Inferior parietal cortex (tissue), 1 donor: ENCODE data around the gene PKNOX2.

Experiments
- DNase-seq: peaks from one replicate; pipeline ENCODE4 v3.0.0-alpha.2; 2016; ENCODE audit errors: extremely low spot score

PKNOX2 gene

DNA sequence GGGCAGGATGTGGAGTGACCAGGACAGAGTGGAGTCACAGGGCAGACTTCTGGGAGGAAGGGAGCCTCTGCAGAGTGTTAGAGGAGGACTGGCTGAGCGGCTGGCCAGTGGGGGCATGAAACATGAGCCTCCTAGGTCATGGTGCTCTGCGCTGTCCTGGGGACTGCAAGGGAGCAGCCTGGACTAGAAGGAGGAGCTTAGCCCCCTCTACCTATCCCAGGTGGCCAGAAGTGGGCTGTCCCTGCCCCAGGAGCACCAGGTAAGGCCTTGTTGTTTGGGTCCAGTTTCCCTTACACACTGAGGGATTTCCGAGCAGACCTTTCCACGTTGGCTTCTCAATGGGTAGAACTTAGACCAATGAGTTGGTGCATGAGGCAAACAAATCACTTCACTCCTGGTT lies 7.4 kb downstream of the PKNOX2 start:
- no peak for DNase-seq

DNA sequence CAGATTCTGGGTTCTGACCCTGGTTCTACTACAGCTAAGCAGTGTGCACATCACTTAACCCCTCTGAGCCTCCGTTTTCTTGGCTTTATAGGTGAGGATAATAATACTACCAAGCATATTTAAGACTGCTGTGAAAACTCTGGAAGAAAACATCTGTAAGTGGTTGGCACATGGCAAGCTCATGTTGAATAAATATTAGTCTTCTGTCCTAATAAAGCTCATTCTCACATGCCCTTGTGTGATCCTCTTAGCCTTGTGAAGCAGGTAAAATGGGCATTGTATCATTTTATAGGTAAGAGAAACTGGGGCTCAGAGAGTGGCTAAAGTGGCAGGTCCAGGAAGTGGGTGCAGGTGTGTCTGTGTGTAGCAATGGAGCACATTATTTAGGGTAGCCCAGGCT lies 8.5 kb downstream of the PKNOX2 start:
- no peak for DNase-seq

DNA sequence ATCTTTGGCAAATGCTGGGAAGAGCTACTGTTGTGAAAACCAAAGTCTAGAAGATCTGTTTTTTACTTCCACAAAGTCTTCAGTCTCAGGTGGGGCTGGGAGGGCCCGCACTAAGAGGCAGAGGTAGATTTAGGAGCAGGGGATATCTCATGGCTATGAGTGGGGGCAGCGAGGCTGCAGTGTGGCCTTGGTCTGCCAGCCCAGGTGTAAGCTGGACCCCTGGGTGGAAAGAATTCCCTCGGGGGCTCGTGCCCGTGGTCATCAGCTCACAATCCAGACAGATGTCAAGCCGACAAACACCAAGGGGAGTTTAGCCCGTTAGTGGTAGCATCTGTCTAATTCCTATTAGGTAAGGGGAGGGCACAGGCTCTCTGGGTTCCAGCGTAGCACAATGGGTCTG lies 9.0 kb downstream of the PKNOX2 start:
- DNase-seq, result no peak

DNA sequence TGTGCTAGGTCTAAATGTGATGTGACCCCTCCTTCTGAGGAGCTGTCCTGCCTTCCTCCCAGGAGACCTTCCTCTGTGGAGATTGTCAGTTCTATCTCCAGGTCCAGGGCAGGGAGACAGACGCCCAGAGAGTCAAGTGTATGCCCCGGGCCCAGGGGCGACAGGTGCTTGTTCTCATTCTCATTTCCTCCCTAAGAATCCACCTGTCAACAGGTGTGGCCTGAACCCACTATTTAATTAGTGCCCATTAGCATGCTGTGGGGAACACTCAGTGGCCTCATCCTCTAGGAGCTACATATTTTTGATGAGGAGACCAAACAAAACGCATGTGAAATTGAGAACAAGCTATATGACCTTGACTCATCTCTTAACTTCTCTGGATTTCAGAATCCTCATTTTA lies 9.5 kb downstream of the PKNOX2 start:
- no peak for DNase-seq

DNA sequence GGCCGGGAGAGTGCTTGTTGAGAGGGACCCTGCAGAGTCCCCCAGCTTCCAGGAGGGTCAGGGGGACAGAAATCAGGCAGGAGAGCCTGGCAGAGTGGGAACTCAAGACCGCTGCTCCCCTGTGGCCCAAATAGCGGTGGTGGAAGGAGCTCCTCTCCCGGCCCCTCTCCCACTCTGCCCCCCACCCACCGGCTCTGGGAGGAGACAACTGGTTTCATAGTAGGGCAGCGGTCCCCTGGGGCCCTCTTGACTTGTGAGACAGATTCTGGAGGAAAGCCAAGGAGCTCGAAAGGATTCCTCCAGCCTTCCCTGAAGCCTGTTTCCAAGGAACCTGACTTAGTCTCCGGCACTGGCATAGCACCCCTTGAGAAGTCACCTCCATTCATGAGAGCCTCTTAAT lies 10.1 kb downstream of the PKNOX2 start:
- DNase-seq, result no peak

DNA sequence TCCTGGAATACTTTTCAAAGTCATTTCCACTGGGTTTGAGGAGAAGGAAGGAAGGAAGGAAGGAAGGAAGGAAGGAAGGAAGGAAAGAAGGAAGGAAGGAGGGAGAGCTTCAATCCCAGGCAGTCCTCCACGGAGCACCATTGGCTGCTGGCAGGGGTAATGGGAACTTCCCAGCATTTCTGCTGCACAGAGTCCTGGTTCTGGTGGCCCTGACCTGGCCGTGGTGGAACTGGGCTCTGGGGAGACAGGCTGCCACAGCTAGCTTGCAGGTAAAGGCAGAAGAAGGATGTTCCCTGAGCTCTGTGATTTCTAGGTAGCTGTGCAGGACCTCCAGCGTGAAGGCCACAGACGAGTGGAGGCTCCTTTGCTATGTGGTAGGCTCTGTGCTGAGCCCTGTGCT lies 10.6 kb downstream of the PKNOX2 start:
- no peak for DNase-seq

DNA sequence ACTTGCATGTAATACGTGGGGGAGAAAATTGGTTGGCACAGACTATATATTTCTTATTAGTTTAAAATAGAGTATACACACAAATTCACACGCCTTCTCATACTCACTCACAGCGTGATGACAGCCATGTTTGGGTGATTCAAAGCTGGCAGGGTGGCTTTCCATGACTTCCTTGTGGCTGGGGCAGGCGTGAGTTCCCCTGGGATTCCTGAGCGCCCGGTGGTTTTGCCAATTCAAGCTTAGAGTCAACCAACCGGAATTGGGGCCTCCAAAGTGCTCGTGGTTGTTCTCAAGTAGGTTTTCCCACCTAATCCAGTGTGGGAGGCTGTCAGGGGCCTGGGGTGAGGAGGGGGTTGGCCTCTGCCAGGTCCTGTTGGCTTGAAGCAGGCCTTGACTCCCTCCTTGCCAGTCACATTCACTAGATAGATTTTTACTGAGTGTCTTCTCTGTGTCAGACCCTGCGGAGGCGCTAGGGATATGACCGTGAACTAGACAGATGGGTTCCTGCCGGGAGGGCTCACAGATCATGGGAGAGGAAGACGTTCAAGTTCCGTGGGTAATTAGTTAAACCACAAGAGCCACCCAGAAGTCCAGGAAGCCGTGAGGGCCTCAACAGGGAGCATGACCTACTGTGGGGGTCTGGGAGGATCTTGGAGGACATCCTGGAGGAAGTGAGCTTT lies 11.5 kb downstream of the PKNOX2 start:
- DNase-seq, result no peak

DNA sequence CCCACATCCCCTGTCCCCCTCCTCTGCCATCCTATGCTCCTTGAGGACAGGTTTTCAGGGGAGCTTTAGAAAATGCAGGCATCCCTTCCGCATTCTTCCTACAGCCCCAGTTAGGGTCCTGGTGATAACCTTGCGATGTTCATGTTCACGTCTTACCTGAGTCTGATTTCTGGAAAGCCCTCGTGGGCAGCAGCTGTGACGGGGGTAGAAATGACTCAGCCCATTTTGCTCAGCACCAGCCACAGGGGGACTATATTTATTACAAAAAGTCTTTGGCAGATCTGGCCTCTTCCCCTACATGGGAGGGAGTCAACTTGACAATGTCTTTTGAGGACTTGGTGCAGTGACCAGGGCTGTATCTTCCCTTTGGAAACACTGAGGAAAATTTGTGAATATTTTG lies 12.3 kb downstream of the PKNOX2 start:
- no peak for DNase-seq

DNA sequence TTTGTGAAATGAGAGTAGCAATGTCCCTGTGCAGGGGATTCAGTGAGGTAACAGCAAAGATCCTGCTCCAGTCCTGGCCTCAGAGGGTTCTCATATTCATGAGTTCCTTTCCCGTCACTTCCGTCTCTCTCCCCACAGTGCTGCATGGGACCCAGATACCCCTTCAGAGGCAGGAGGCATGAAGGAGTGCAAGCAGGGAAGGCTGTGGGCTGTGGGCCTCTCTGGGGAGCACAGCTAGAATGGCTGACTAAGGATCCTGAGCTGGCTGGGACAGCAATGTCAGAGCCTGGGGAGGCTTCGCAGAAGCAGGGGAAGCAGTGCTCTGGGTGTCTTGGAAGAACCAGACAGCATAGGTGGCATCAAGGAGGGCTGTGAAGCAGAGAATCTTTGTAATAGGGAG lies 13.0 kb downstream of the PKNOX2 start:
- DNase-seq, result no peak

DNA sequence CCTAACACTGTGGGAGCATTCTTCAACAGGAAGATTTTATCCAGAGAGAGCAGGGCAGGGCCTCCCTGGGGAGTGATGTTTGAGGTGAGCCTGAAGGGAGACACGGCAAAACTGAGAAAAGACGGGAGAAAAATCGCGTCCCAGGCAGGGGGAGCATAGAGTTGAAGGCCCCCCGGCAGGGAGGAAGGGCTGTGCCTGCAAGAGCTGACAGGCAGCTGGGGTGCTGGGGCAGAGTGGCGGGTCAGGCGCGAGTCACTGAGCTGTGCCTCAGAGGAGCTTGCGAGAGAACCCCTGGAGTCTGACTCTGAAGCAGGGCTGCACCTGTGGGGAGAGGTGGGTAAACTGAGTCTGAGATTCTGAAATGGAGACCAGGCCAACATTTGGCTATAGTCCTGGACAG lies 14.8 kb downstream of the PKNOX2 start:
- no peak for DNase-seq

DNA sequence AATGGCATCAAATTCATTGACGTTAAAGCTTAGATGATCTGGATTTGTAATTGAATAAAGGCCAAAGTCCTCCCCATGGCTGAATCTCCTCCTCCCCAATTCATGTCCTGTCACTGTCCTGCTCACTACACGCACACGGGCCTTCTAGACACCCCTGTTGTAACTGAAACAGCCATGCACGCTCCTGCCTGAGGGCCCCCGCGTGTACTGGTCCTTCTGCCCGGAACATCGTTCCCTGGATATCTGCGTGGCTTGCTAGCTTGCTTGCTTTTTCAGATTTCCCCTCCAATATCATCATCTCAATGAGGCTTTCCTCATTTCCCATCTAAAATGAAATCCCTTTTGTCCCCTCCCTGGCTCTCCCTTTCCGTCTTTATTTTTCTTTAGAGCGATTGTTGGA lies 15.3 kb downstream of the PKNOX2 start:
- no peak for DNase-seq

DNA sequence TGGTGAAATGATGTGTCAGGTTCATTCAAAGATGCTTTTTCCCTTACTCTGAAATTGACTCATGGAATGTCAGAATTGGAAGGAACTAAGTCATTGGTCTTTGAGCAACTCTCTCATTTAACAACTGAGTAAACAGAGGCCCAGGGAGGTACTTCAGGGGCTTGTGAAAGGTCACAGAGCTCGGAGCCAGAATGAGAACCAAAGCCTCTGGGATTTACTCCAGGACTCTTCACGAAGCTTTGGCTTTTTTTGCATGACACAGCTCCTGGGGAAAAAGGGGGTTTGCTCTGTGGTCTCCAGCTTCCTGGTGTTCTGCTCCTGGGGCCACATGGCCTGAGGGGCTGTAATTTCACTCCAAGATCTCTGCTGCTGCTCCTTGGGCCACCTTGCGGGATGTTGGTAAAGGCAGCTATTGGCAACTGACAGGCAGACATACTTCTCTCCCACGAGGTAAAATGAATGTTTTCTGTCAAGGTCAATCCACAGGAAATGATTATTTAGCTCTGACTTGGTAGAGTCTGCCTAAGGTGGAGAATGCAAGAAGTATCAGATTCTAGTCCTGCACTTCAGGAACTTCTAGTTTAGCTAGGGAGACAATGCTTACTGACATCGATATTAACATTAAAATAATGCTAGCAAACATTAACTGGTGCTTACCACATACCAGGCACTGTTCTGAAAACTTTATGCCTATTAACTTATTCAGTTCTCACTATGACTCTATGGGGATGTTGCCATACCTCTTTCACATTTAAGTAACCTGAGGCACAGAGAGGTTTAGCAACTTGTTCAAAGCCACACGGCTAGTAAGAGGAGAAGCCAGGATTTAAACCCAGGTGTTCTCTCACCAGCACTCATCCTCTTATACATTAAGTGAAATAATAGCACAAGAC lies 16.1 kb downstream of the PKNOX2 start:
- DNase-seq, result no peak

DNA sequence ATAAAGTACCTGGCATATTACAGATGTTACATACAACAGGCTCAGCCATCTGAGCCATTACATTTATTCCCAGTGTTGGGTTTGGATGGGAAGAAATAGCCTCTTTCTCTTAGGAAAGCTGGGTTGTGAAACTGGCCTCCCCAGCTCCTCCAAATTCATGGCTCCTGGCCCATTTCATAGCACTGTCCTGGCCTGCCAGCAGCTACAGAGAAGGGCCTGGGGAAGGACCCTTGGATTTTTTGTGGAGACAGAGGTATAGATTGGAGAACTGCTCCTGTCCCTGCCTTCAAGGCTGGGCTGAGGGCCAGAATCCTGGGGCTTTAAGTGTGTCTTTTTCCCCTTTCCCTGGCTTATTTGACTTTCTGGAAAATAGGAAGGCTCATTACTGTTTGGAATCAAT lies 18.0 kb downstream of the PKNOX2 start:
- DNase-seq, result no peak

DNA sequence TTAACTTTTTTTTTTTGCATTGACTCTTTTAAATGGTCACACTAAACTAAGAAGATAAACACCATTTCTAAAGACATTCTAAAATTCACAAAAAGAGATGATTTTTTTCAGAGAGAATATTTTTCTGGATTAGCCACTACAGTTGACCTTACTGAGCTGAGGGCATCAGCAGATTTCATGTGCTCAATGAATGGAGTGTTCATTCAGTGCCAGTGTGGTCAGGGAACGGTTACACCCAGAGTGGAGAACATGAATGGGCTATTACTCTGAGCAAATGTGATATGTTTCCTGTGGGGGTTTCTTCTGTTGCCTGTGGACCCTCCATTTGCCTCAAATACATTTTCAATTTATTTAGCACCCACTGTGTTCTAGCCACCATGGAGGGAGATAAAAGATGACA lies 19.1 kb downstream of the PKNOX2 start:
- no peak for DNase-seq

DNA sequence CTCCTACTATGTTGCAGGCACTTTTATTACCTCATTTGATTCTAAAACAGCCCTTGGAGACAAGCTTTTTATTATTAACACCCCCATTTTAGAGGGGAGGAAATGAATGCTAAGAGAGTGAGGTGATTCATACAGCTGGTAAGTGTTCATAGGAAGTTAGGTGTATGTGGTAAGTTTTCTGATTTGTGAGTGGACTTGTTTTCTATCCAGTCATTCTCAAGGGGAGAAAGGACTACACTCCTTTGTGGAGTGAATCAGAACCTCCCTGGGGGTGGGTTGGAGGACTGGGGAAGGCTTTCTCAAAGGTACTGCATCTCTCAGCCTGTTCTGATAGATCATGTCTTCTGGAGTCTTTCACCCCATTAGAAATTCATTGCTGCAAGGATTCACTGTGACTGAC lies 23.5 kb downstream of the PKNOX2 start:
- no peak for DNase-seq

DNA sequence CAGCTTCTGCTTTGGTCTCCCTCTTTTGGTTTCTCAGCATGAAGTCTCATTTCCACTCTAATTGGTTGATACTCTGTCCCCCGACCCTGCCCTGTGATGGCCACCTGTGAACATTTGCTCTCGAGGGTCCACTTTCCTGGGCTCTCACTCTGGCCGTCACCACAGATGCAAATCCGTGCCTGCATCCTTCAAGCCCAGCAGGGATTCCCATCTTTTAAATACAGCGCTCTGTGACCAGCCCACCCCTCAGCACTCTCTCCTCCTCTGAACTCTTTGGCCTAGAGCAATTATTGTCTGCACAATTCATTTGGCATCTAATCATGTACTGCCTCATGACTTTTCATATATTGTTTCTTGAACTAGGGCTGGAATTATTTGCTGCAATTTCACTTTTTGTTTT lies 26.0 kb downstream of the PKNOX2 start:
- DNase-seq, result no peak

DNA sequence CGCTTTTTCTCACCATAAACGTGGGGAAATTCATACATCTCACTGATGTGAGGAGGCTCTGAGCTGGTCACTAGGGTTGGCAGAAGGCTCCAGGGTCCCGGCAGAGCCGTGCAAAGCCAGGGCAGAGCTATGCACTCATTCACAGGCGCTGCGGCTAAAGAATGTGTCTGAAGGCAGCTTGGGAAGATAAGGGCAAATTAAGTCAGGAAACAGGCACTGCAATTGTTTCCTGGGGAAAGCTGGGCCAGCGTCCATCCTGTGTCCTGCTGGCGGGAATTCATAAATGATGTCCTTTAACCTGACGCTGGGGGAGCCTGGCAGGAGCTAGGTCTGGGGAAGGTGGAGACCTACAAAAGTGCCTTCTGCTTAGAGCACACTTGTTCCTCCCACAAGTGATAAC lies 27.6 kb downstream of the PKNOX2 start:
- no peak for DNase-seq

DNA sequence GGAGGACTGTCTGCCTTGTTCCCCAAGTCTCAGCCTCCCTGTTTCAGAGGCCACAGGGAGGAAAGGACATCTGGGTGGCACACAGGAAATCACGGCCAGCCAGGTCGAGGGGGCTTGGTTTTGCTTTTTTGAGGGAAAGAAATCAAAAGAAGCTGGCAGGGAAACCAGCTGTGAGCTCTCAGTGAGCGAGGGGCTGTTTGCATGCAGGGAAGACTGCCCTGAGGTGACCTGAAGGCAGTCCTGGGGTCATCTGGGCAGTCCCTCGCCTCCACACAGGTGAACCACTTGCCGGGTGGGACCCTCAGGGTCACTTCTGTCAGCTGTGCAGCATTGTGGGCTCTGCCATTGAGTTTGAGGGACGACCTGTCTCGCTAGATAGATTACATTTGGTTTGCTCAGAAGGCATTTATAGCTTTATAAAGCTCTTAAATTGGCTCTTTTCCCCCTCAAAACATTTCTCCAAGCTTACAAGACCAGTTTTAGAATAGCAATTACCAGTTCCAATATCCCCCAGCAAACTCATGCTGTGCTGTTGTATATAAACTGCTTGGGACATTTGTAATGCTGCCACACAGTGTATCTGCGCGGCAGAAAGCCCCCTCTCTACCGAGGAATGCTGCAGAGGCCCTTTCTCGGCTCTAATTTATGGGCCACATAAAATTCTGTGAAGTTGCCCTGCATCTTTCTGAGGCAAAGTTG lies 28.3 kb downstream of the PKNOX2 start:
- no peak for DNase-seq

DNA sequence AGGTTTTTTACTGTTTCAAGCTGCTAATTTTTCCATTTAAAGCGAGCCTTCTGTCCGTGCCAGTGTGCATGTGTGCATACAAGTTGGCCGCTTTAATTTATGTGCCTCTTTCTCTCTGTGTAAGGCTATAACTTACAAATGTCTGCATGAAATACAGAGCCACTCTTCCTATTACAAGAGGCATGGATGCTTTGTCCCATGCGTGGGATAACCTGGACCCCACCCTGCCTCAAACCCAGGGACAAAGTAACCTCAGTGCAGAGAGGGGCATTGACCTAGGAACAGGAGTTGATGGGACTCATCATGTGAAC lies 28.8 kb downstream of the PKNOX2 start:
- DNase-seq, result no peak

DNA sequence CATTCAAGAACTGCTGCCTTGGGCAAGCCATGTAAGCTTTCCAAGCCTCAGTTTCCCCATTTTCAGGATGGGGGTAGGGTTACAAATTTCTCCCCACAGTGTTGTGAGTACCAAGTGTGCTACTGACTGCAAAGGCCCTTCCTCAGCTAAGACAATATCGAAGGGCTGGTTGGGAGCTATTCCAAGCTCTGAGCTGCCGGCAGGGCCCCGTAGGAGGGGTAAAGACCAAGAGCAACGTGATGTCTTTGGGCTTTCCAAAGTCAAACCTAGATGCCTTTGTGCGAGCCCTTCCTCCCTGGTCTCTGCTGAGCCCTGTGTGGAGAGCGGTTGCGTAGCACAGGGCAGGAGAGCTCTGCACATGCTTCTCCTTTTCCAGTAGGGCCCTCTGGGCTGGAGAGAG lies 29.3 kb downstream of the PKNOX2 start:
- DNase-seq, result no peak

DNA sequence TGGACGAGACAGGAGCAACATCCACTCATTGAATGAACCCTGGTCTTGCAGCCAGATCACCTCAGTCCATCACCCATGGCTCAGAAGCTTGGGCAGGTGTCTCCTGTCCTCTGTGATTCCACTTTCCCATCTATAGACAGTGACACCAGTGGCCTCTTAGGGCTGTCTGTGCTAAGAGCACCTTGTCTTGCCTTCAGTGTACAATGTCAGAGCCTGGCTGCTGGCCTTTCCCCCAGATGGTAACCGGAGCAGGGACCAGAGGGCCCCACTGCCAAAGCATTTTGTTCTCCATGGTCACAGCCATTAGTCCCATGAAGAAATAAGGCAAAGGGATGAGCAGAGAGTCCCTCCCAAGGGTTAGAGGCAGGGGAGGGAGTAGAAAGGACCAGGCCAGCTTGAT lies 35.4 kb downstream of the PKNOX2 start:
- no peak for DNase-seq

DNA sequence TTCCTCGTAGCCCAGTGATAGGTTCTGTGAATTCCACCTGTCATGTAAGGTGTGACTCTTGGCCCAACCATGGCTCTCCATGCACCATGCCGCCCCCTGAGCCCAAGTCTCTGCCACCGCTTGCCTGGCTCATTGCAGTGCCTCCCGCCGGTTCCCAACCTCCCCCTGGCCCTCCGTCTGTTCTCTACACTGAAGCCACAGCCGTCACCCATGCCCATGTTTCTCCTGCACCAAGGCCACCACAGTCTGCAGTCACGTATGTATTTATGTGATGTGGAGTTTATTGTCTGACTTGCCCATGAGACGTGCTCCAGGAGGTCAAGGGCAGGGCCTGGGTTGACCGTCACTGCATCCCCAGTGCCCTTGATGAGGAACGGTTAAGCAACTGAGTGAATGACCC lies 35.9 kb downstream of the PKNOX2 start:
- DNase-seq, result no peak

DNA sequence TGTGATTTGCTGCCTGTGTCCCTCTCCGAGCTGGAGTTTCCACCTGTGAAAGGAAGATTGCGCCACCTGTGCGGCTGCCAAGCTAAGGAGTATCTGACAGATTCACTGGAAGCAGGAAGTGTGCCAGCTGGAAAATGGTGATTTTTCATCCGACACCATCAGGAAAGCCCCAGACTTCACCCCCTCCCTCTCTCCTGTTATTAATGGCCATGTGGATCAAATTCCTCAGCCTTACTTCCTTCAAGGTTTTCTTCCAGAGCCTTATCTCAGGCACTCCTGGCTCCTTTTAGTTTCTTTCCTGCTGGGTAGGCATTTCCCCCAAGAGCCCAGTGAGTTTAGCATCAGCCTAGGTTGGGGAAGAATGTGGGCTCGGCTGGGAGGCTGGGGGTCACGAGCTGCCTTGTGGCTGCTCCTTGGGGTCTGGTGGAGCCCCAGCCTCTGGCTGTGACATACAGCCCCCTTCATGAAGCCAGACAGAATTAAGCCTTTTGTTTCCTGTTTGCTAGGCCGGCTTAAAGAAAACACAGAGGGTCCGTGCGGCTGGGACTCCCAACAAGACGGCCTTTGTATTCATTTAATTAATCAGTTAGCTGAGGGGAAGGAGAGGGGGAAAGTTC lies 37.1 kb downstream of the PKNOX2 start:
- no peak for DNase-seq
